AG09309 (cell line): ENCODE results near the gene CILP2.

Experiments used
- DNase-seq: peaks from one replicate; pipeline ENCODE4 v3.0.0-alpha.2; 2010; ENCODE audit warnings: low read depth
- H3K4me3 ChIP-seq: 2 replicates; pipeline ENCODE4 v1.5.1; 2011; ENCODE audit warnings: mild to moderate bottlenecking, low read depth, low read length, moderate library complexity; ENCODE audit not compliant: control insufficient read depth
- CTCF ChIP-seq: IDR thresholded peaks from 2 replicates; pipeline ENCODE4 v1.5.1; 2011; ENCODE audit warnings: mild to moderate bottlenecking, low read depth, low read length, inconsistent platforms; ENCODE audit not compliant: insufficient read depth, control insufficient read depth; ENCODE audit errors: missing control alignments

CILP2 gene

GRCh38 chr19:19566306-19566705 lies 28.2 kb downstream of the CILP2 start:
- H3K4me3 ChIP-seq, result no peak overlapping the region
- no peak for DNase-seq
- TF ChIP-seq CTCF, result no peak

GRCh38 chr19:19567391-19567790 lies 29.3 kb downstream of the CILP2 start:
- no peak for TF ChIP-seq CTCF
- no peak for DNase-seq
- no peak overlapping the region for H3K4me3 ChIP-seq

GRCh38 chr19:19568802-19569756 lies 31.0 kb downstream of the CILP2 start:
- no peak for TF ChIP-seq CTCF
- no peak overlapping the region for H3K4me3 ChIP-seq
- DNase-seq, result no peak

GRCh38 chr19:19570571-19570970 lies 32.5 kb downstream of the CILP2 start:
- DNase-seq, result no peak
- H3K4me3 ChIP-seq, result no peak overlapping the region
- TF ChIP-seq CTCF, result no peak

GRCh38 chr19:19571071-19571786 lies 33.2 kb downstream of the CILP2 start:
- TF ChIP-seq CTCF, result no peak
- H3K4me3 ChIP-seq, result no peak overlapping the region

GRCh38 chr19:19575411-19575810 lies 37.3 kb downstream of the CILP2 start:
- no peak overlapping the region for H3K4me3 ChIP-seq
- TF ChIP-seq CTCF, result no peak
- DNase-seq, result no peak

More at GRCh38 chr19:19571071-19571786, 33.2 kb downstream of the CILP2 start:
- DNase-seq, result no peak
